Measurements from ENCODE around the gene PSMB11. TPM values are rescaled to one million over a fixed set of nuclear protein-coding genes. Genes with fewer than 3 reads are reported as not detected.

Gene PSMB11
- total RNA-seq, 1 donor from 2014 or later = not detected

GRCh38 chr14:23021434-23021833 lies 20.6 kb upstream of the PSMB11 start:
- no peaks in the 10 kb centered on the region for H3K4me1 ChIP-seq

DNA sequence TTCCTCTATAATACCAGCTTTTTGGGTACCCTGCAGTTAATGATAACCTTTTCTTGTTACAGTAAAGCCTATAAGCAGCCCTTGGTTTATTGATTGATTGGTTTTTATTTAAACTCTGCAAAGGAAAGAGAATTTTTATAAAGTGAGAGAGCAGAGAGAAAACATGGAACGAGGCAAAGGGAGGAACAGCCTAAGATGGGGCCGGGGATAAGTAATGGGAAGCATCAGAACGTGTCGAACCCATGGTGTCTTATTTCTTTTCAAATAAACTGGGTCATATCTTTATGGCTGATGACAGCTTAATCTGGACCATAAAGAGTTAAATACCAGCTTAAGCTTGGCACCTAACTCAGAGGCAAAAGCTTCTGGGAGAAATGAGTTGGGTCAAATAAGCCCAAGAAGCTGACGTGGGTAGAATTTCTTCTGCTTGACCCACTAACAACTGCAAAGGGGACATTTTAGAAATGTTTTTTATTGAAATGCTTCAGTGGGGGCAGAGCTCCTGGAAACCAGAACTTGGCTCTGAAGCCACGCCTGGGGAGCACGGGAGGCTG lies 20.0 kb upstream of the PSMB11 start:
- H3K9me3 ChIP-seq = no peaks in the 10 kb centered on the region
- no peak overlapping the region for H3K27ac ChIP-seq
- intact Hi-C loops (cut with DNase I) = no loop called here
- no peak for TF ChIP-seq CTCF (IDR thresholded peaks at IDR 0.05)
- DNase-seq (ENCODE audit: low spot score in 2 of 2) = no peak
- H3K27me3 ChIP-seq = no peaks in the 10 kb centered on the region
- peaks cover 16 to 22% of the 10 kb centered on the region in 2 donors for H3K36me3 ChIP-seq
- H3K4me3 ChIP-seq = no peak overlapping the region
- no peaks in the 10 kb centered on the region for H3K4me1 ChIP-seq

More at GRCh38 chr14:23021434-23021833, 20.6 kb upstream of the PSMB11 start:
- DNase-seq (ENCODE audit: low spot score in 2 of 2) = peak in 1 of 2 donors; percentile 18
- TF ChIP-seq CTCF (IDR thresholded peaks at IDR 0.05) = no peak
- intact Hi-C loops (cut with DNase I) = no loop called here
- H3K27me3 ChIP-seq = no peaks in the 10 kb centered on the region
- peaks cover 16 to 18% of the 10 kb centered on the region in 2 donors for H3K36me3 ChIP-seq
- no peak overlapping the region for H3K4me3 ChIP-seq
- H3K9me3 ChIP-seq = no peaks in the 10 kb centered on the region
- no peak overlapping the region for H3K27ac ChIP-seq

- TF ChIP-seq CTCF (IDR thresholded peaks at IDR 0.05) = no peak
- peaks cover 24% of the 10 kb centered on the region in 2 donors for H3K36me3 ChIP-seq
- intact Hi-C loops (cut with DNase I) = no loop called here
- H3K9me3 ChIP-seq = no peaks in the 10 kb centered on the region
- no peaks in the 10 kb centered on the region for H3K27me3 ChIP-seq
- H3K4me3 ChIP-seq = no peak overlapping the region
- no peaks in the 10 kb centered on the region for H3K4me1 ChIP-seq
- peak in 1 of 2 donors; percentile 37 for DNase-seq (ENCODE audit: low spot score in 2 of 2)
- no peak overlapping the region for H3K27ac ChIP-seq
Observed at GRCh38 chr14:23023022-23023794, 18.8 kb upstream of the PSMB11 start.

GRCh38 chr14:23023795-23024152 lies 18.2 kb upstream of the PSMB11 start:
- no peak for TF ChIP-seq CTCF (IDR thresholded peaks at IDR 0.05)
- DNase-seq (ENCODE audit: low spot score in 2 of 2) = peak in 1 of 2 donors; percentile 7
- H3K36me3 ChIP-seq = peaks cover 24 to 29% of the 10 kb centered on the region in 2 donors
- no peaks in the 10 kb centered on the region for H3K4me1 ChIP-seq
- H3K27ac ChIP-seq = no peak overlapping the region
- no peak overlapping the region for H3K4me3 ChIP-seq
- no peaks in the 10 kb centered on the region for H3K27me3 ChIP-seq
- no peaks in the 10 kb centered on the region for H3K9me3 ChIP-seq
- intact Hi-C loops (cut with DNase I) = no loop called here

GRCh38 chr14:23024612-23025075 lies 17.4 kb upstream of the PSMB11 start:
- Histone ChIP-seq H3K9me3 (no peaks in the 10 kb centered on the region), H3K36me3 (peaks cover 28 to 34% of the 10 kb centered on the region in 2 donors), H3K4me3 (no peak overlapping the region), H3K27ac (no peak overlapping the region), H3K27me3 (no peaks in the 10 kb centered on the region), H3K4me1 (no peaks in the 10 kb centered on the region)
- intact Hi-C loops (cut with DNase I) = no loop called here
- peak in 1 of 2 donors; percentile 5 for DNase-seq (ENCODE audit: low spot score in 2 of 2)
- TF ChIP-seq CTCF (IDR thresholded peaks at IDR 0.05) = no peak
